GM12878 (cell line): ENCODE data around the gene HEATR1. TPM values are rescaled to one million over a fixed set of nuclear protein-coding genes. Genes with fewer than 3 reads are reported as not detected.

Experiments
- ATAC-seq: fragments of 200-7000 bp; cut with Tn5 transposase; 3 replicates; pipeline ENCODE4 v1.9.1; 2020; ENCODE audit warnings: mild to moderate bottlenecking, moderate library complexity
- BruUV-seq: library from RNA; stranded (reverse); fragments of 400-500 nt; replicated peaks from 2 replicates; lab custom pipeline; 2021; lab: Mats Ljungman, UMichigan
- CTCF ChIA-PET: fragments of 300-600 bp; sonication (Branson Sonifier 250); formaldehyde crosslinking; extraction: SDS; loops from one replicate; lab custom pipeline; 2021; ENCODE audit warnings: inconsistent platforms; lab: Yijun Ruan, JAX
- POLR2A ChIA-PET: fragments of 350-600 bp; formaldehyde crosslinking; extraction: SDS; loops from one replicate; lab custom pipeline; 2021; ENCODE audit warnings: inconsistent platforms; lab: Charles Lee
- RAD21 ChIA-PET: fragments of 300-600 bp; sonication (Branson Sonifier 250); formaldehyde crosslinking; loops from one replicate; lab custom pipeline; 2023; ENCODE audit warnings: antibody characterized with exemption; ENCODE audit not compliant: unreplicated experiment; lab: Charles Lee
- SMC1A ChIA-PET: fragments of 300-600 bp; sonication (Branson Sonifier 250); formaldehyde crosslinking; loops from one replicate; lab custom pipeline; 2023; ENCODE audit not compliant: unreplicated experiment, uncharacterized antibody; lab: Charles Lee
- DNase-seq: peaks from one replicate; pipeline ENCODE4 v3.0.0-alpha.2; 2011; ENCODE audit warnings: low read depth, low spot score
- FAIRE-seq: peaks from 3 replicates; lab custom pipeline; 2011; peaks lifted over from hg19 to GRCh38; lab: Jason Lieb, UNC
- H2AFZ ChIP-seq: 2 replicates; pipeline ENCODE4 v1.6.0; 2011; ENCODE audit warnings: low read depth, low read length, control low read depth; ENCODE audit not compliant: control insufficient read depth
- H3K27ac ChIP-seq: 2 replicates; pipeline ENCODE4 v1.5.1; 2011; ENCODE audit warnings: control low read depth; ENCODE audit not compliant: control insufficient read depth, insufficient read depth
- H3K27me3 ChIP-seq, 2 experiments: replicated peaks in 1 of 2; 2 replicates each; pipeline versions ENCODE4 v1.6.0 to v1.6.1; 2011; ENCODE audit warnings: low read length in 1 of 2; ENCODE audit not compliant: control insufficient read depth in 2 of 2, insufficient read depth in 2 of 2
- H3K36me3 ChIP-seq, 2 experiments: 2 replicates each; pipeline ENCODE4 v1.5.1; 2011; ENCODE audit warnings: low read length in 1 of 2; ENCODE audit not compliant: control insufficient read depth in 2 of 2, insufficient read depth in 2 of 2
- H3K4me1 ChIP-seq: 2 replicates; pipeline ENCODE4 v1.6.1; 2011; ENCODE audit warnings: mild to moderate bottlenecking, low read length, moderate library complexity, mixed read lengths; ENCODE audit not compliant: control insufficient read depth, insufficient read depth
- H3K4me2 ChIP-seq: 2 replicates; pipeline ENCODE4 v1.6.0; 2011; ENCODE audit warnings: control low read depth; ENCODE audit not compliant: control insufficient read depth, insufficient read depth
- H3K4me3 ChIP-seq: fragments of 200-600 bp; sonication (generic); 2 replicates; pipeline ENCODE4 v1.5.1; 2016
- H3K79me2 ChIP-seq: 2 replicates; pipeline ENCODE4 v1.6.0; 2011; ENCODE audit warnings: low read length; ENCODE audit not compliant: control insufficient read depth, insufficient read depth
- H3K9ac ChIP-seq: 2 replicates; pipeline ENCODE4 v1.8.0; 2011; ENCODE audit warnings: low read length, control low read depth, mixed read lengths; ENCODE audit not compliant: control insufficient read depth, insufficient read depth
- H3K9me3 ChIP-seq: replicated peaks from 3 replicates; pipeline ENCODE4 v1.5.1; 2011; ENCODE audit warnings: mild to moderate bottlenecking, low read length; ENCODE audit not compliant: control insufficient read depth, insufficient read depth
- H4K20me1 ChIP-seq: 2 replicates; pipeline ENCODE4 v1.6.0; 2011; ENCODE audit not compliant: control insufficient read depth, insufficient read depth
- ASH2L ChIP-seq: fragments of 300-600, 200-600 bp; sonication (generic); IDR thresholded peaks from 2 replicates; pipeline ENCODE4 v1.6.1; 2017; ENCODE audit warnings: low read depth, mild to moderate bottlenecking, borderline replicate concordance
- DPF2 ChIP-seq: fragments of 450-650 bp; IDR thresholded peaks from 2 replicates; pipeline ENCODE4 v1.6.1; 2017; ENCODE audit warnings: mild to moderate bottlenecking
- FOS ChIP-seq: IDR thresholded peaks from 3 replicates; pipeline ENCODE4 v1.6.1; 2011; ENCODE audit warnings: borderline replicate concordance; ENCODE audit not compliant: insufficient read length; ENCODE audit errors: extremely low read depth
- FOXK2 ChIP-seq: fragments of 450-650 bp; IDR thresholded peaks from 2 replicates; pipeline ENCODE4 v1.6.1; 2017; ENCODE audit warnings: mild to moderate bottlenecking, moderate library complexity
- IRF4 ChIP-seq: IDR thresholded peaks from 2 replicates; pipeline ENCODE4 v1.6.1; 2011; ENCODE audit warnings: low read depth, low read length
- NFYA ChIP-seq: IDR thresholded peaks from 2 replicates; pipeline ENCODE4 v1.6.1; 2011; ENCODE audit warnings: low read depth, mild to moderate bottlenecking, low read length, improper control_type of control experiment, borderline replicate concordance
- NR2C2 ChIP-seq: IDR thresholded peaks from 2 replicates; pipeline ENCODE4 v1.6.1; 2011; ENCODE audit warnings: borderline replicate concordance, low read depth; ENCODE audit not compliant: control insufficient read depth, insufficient read length
- RELA ChIP-seq: fragments of 450-650 bp; IDR thresholded peaks from 2 replicates; pipeline ENCODE4 v1.8.0; 2014; ENCODE audit warnings: borderline replicate concordance; ENCODE audit not compliant: partially characterized antibody
- SIX5 ChIP-seq: IDR thresholded peaks from 2 replicates; pipeline ENCODE4 v1.6.1; 2011; ENCODE audit warnings: mild to moderate bottlenecking, low read depth, low read length, moderate library complexity; ENCODE audit not compliant: severe bottlenecking
- SMAD1 ChIP-seq: fragments of 450-650 bp; IDR thresholded peaks from 2 replicates; pipeline ENCODE4 v1.6.1; 2018; ENCODE audit warnings: mild to moderate bottlenecking, low read depth; ENCODE audit not compliant: partially characterized antibody
- SMAD5 ChIP-seq: IDR thresholded peaks from 2 replicates; pipeline ENCODE4 v1.6.1; 2016; ENCODE audit warnings: antibody characterized with exemption, low read depth
- SP1 ChIP-seq: IDR thresholded peaks from one replicate; pipeline ENCODE4 v1.6.1; 2011; ENCODE audit warnings: low read depth, low read length
- STAT1 ChIP-seq: fragments of 450-650 bp; conservative IDR thresholded peaks from 2 replicates; pipeline ENCODE4 v1.6.1; 2014; ENCODE audit warnings: antibody characterized with exemption, mild to moderate bottlenecking
- SUPT20H ChIP-seq: IDR thresholded peaks from 2 replicates; pipeline ENCODE4 v1.6.1; 2011; ENCODE audit warnings: low read depth, mild to moderate bottlenecking, low read length, moderate library complexity, borderline replicate concordance; ENCODE audit not compliant: control insufficient read depth
- TCF7 ChIP-seq: IDR thresholded peaks from 2 replicates; pipeline ENCODE4 v1.6.1; 2014; ENCODE audit warnings: antibody characterized with exemption, borderline replicate concordance
- YY1 ChIP-seq: IDR thresholded peaks from 2 replicates; pipeline ENCODE4 v1.6.1; 2011; ENCODE audit warnings: low read depth, mild to moderate bottlenecking, low read length
- ZNF622 ChIP-seq: fragments of 450-650 bp; IDR thresholded peaks from 2 replicates; pipeline ENCODE4 v1.6.1; 2017; ENCODE audit warnings: mild to moderate bottlenecking, inconsistent platforms
- WGBS: methylation state at CpG from one replicate; pipeline ENCODE4 v1.1.6; 2016; ENCODE audit warnings: low lambda C conversion rate; ENCODE audit not compliant: insufficient replicate concordance, insufficient coverage; ENCODE audit errors: missing lambda C conversion rate; 5-methylcytosine and 5-hydroxymethylcytosine counted together
- in situ Hi-C: fragments of 300-500 bp; cut with MboI; formaldehyde crosslinking; loops from 9 replicates; pipeline ENCODE4 v1.14.3; 2018; ENCODE audit warnings: mixed read lengths
- intact Hi-C: fragments of 100-400 bp; cut with micrococcal nuclease; formaldehyde crosslinking; loops from one replicate; pipeline ENCODE4 v1.14.2; 2022; ENCODE audit not compliant: unreplicated experiment
- polyA plus RNA-seq, 11 experiments: library from polyadenylated mRNA; depleted of rRNA in 4 of 11; unstranded in 6 of 11; stranded (reverse) in 5 of 11; fragments of >200 nt; fragmentation: Nextera tagmentation in 4 of 11; fragmentation: Illumina TruSeq in 1 of 11; extraction: Ambion mirVana in 4 of 11; extraction: Trizol in 1 of 11; gene quantifications; 1 replicate in 1 of 11; 2 replicates in 10 of 11; pipeline versions ENCODE4 v1.2.1 to v1.2.3, GENCODE V29; 2011 to 2016; ENCODE audit warnings: inconsistent platforms in 2 of 11, missing spikeins in 2 of 11, low read depth in 1 of 11
- total RNA-seq, 4 experiments: library from RNA; depleted of rRNA in 3 of 4; stranded (reverse); fragments of >200 nt in 3 of 4; fragmentation: Illumina TruSeq in 1 of 4; extraction: Trizol in 1 of 4; gene quantifications; 2 replicates each; pipeline versions ENCODE4 v1.2.1 to v1.2.3, GENCODE V29; 2013 to 2021
- TF ChIP-seq, protein P1 (sequence below): fragments of 450-650 bp; formaldehyde crosslinking; IDR thresholded peaks from 2 replicates; pipeline ENCODE4 v1.5.0; 2022; ENCODE audit warnings: mild to moderate bottlenecking, missing genetic modification characterization

Gene HEATR1
- total and polyA plus RNA-seq, 10 of the 15 experiments (the other 5 are each of a cell fraction or from before 2014, with no cell fraction given) = 8.6 to 72.3 (median 41.9) TPM

DNA sequence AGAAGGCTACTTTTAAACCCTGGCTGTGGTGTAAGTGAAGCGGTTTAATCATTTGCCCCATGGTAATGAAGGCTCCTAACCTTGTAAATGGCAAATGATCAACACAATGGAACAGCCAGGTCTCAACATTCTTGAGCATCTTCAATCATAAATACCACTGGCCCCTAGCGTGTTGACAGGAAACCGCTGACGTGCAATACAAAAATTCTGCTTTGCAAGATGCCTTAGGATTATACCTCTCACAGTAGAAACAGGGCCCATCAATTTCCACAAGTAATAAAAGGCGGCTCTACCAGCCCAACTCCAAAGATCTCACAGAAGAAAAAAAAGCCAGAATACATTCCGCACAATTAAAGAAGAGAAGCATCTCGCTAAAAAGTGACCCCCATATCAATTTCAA, 47.7 kb downstream of the HEATR1 start (continued):
- TF ChIP-seq, protein P1, sequence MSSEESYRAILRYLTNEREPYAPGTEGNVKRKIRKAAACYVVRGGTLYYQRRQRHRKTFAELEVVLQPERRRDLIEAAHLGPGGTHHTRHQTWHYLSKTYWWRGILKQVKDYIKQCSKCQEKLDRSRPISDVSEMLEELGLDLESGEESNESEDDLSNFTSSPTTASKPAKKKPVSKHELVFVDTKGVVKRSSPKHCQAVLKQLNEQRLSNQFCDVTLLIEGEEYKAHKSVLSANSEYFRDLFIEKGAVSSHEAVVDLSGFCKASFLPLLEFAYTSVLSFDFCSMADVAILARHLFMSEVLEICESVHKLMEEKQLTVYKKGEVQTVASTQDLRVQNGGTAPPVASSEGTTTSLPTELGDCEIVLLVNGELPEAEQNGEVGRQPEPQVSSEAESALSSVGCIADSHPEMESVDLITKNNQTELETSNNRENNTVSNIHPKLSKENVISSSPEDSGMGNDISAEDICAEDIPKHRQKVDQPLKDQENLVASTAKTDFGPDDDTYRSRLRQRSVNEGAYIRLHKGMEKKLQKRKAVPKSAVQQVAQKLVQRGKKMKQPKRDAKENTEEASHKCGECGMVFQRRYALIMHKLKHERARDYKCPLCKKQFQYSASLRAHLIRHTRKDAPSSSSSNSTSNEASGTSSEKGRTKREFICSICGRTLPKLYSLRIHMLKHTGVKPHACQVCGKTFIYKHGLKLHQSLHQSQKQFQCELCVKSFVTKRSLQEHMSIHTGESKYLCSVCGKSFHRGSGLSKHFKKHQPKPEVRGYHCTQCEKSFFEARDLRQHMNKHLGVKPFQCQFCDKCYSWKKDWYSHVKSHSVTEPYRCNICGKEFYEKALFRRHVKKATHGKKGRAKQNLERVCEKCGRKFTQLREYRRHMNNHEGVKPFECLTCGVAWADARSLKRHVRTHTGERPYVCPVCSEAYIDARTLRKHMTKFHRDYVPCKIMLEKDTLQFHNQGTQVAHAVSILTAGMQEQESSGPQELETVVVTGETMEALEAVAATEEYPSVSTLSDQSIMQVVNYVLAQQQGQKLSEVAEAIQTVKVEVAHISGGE (CRISPR knock-in tag) = no peak
- TF ChIP-seq SP1 (no peak), ASH2L (no peak), YY1 (no peak), FOXK2 (no peak), STAT1 (no peak), NFYA (no peak), DPF2 (no peak), NR2C2 (no peak), SUPT20H (no peak), SMAD5 (no peak), FOS (no peak)

DNA sequence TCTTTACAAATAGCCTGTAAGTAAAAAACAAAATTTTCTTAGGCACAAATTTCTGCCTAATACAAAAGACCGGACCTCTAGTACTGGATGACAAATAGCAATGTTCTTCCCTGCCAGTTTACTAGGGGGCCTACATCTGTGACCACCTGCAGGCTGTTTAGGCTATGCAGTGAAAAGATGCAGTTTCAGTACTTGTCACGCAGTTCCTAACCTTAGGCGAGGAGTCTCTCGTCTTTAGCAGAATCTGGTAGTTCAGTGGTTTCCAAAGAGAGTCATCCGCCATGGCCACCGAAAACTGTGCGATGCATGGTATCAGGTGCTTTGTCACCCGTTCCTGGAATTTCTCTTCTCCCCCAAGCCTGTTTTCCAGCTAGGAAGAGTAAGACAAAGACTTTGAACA, 50.9 kb downstream of the HEATR1 start:
- WGBS = 69% methylated on average over 8 of the region's 8 CpGs
- H3K9me3 ChIP-seq = no peaks in the 10 kb centered on the region
- no peak overlapping the region for H3K9ac ChIP-seq
- H3K4me2 ChIP-seq = no peak overlapping the region
- in situ Hi-C loops = no loop called here
- RAD21 ChIA-PET = no interaction called here
- DNase-seq (no peak), FAIRE-seq (no peak), ATAC-seq (no peak)
- BruUV-seq = no TSS peak
- TF ChIP-seq DPF2 (no peak), TCF7 (no peak), ZNF622 (no peak), RELA (no peak), IRF4 (no peak), SMAD1 (no peak), SIX5 (no peak)
- no peak overlapping the region for H3K4me3 ChIP-seq
- peaks cover 16 to 64% of the 10 kb centered on the region in 2 experiments for H3K36me3 ChIP-seq
- H3K79me2 ChIP-seq = no peaks in the 10 kb centered on the region
- H4K20me1 ChIP-seq = no peaks in the 10 kb centered on the region
- CTCF ChIA-PET = no interaction called here
- H3K4me1 ChIP-seq = no peaks in the 10 kb centered on the region
- POLR2A ChIA-PET = no interaction called here
- intact Hi-C loops = no loop called here
- no peak overlapping the region for H3K27ac ChIP-seq
- H2AFZ ChIP-seq = no peak overlapping the region
- SMC1A ChIA-PET = no interaction called here
- no peaks in the 10 kb centered on the region for H3K27me3 ChIP-seq
